ENCODE results near the gene TYW1.
A peak's percentile ranks its signal among the peaks of the same experiment; 100 is the strongest.
"Not testable (repeated sequence)": the region's sequence is repeated elsewhere in the genome, so short reads cannot be mapped to it uniquely, and the experiment has no call there.

Gene TYW1

GRCh38 chr7:67230029-67230428 is 233.4 kb downstream of the TYW1 start:
- not testable (repeated sequence) for H3K4me3 Mint-ChIP-seq; H3K9me3 Mint-ChIP-seq; H3K27ac Mint-ChIP-seq; H3K27me3 Mint-ChIP-seq (ENCODE audit: low read depth)
- Mint-ChIP-seq H3K4me1 (peaks cover 17% of the 10 kb centered on the region), H3K36me3 (ENCODE audit: low read depth) (peaks cover 50% of the 10 kb centered on the region)

- not testable (repeated sequence) for H3K27me3 Mint-ChIP-seq (ENCODE audit: low read depth); H3K9me3 Mint-ChIP-seq; H3K27ac Mint-ChIP-seq; H3K4me3 Mint-ChIP-seq
- H3K36me3 Mint-ChIP-seq (ENCODE audit: low read depth) = peaks cover 42% of the 10 kb centered on the region
- peaks cover 18% of the 10 kb centered on the region for H3K4me1 Mint-ChIP-seq
Measured at GRCh38 chr7:67233506-67233905, 236.9 kb downstream of the TYW1 start.

GRCh38 chr7:67236216-67236615 is 239.6 kb downstream of the TYW1 start:
- H3K27me3 Mint-ChIP-seq (ENCODE audit: low read depth); H3K4me3 Mint-ChIP-seq; H3K9me3 Mint-ChIP-seq: not testable (repeated sequence)
- peaks cover 13% of the 10 kb centered on the region for H3K4me1 Mint-ChIP-seq
- peaks cover 27% of the 10 kb centered on the region for H3K36me3 Mint-ChIP-seq (ENCODE audit: low read depth)
- H3K27ac Mint-ChIP-seq = peak overlapping the region; percentile 12 to 46 (median 25)

- not testable (repeated sequence) for H3K9me3 Mint-ChIP-seq; H3K4me1 Mint-ChIP-seq; H3K27ac Mint-ChIP-seq; H3K4me3 Mint-ChIP-seq; H3K27me3 Mint-ChIP-seq (ENCODE audit: low read depth)
- peaks cover 27% of the 10 kb centered on the region for H3K36me3 Mint-ChIP-seq (ENCODE audit: low read depth)
Measured at GRCh38 chr7:67242871-67243270, 246.2 kb downstream of the TYW1 start.

- not testable (repeated sequence) for H3K27me3 Mint-ChIP-seq (ENCODE audit: low read depth); H3K4me1 Mint-ChIP-seq
Measured at GRCh38 chr7:67248364-67248763, 251.7 kb downstream of the TYW1 start.

GRCh38 chr7:67251986-67252558 is 255.4 kb downstream of the TYW1 start:
- H3K4me1 Mint-ChIP-seq = no peaks in the 10 kb centered on the region
- H3K27ac Mint-ChIP-seq = peak overlapping the region; percentile 61 to 86 (median 82)
- TF ChIP-seq CTCF (IDR thresholded peaks at IDR 0.05; ENCODE audit: unreplicated experiment in 3 of 3) = no peak
- no peak overlapping the region for H3K4me3 Mint-ChIP-seq
- no peaks in the 10 kb centered on the region for H3K27me3 Mint-ChIP-seq (ENCODE audit: low read depth)
- H3K9me3 Mint-ChIP-seq = peaks cover 14% of the 10 kb centered on the region
- peaks cover 36% of the 10 kb centered on the region for H3K36me3 Mint-ChIP-seq (ENCODE audit: low read depth)

More at GRCh38 chr7:67248364-67248763, 251.7 kb downstream of the TYW1 start:
- H3K36me3 Mint-ChIP-seq (ENCODE audit: low read depth) = peaks cover 48% of the 10 kb centered on the region
- not testable (repeated sequence) for H3K4me3 Mint-ChIP-seq, H3K27ac Mint-ChIP-seq
- H3K9me3 Mint-ChIP-seq = peaks cover 13% of the 10 kb centered on the region

- not testable (repeated sequence) for H3K27me3 Mint-ChIP-seq (ENCODE audit: low read depth); H3K4me1 Mint-ChIP-seq; H3K4me3 Mint-ChIP-seq; H3K27ac Mint-ChIP-seq
- Mint-ChIP-seq H3K36me3 (ENCODE audit: low read depth) (peaks cover 37% of the 10 kb centered on the region), H3K9me3 (peaks cover 12% of the 10 kb centered on the region)
Measured at GRCh38 chr7:67255076-67255475, 258.4 kb downstream of the TYW1 start.

GRCh38 chr7:67257779-67258178 is 261.1 kb downstream of the TYW1 start:
- Mint-ChIP-seq H3K9me3 (peaks cover 10% of the 10 kb centered on the region), H3K36me3 (ENCODE audit: low read depth) (peaks cover 39% of the 10 kb centered on the region), H3K27ac (peak overlapping the region; percentile 4 to 51 (median 7))
- not testable (repeated sequence) for H3K4me3 Mint-ChIP-seq; H3K4me1 Mint-ChIP-seq; H3K27me3 Mint-ChIP-seq (ENCODE audit: low read depth)

GRCh38 chr7:67259363-67259762 is 262.7 kb downstream of the TYW1 start:
- not testable (repeated sequence) for H3K4me3 Mint-ChIP-seq; H3K27me3 Mint-ChIP-seq (ENCODE audit: low read depth); H3K9me3 Mint-ChIP-seq; H3K4me1 Mint-ChIP-seq; H3K27ac Mint-ChIP-seq
- H3K36me3 Mint-ChIP-seq (ENCODE audit: low read depth) = peaks cover 42% of the 10 kb centered on the region

- not testable (repeated sequence) for H3K27me3 Mint-ChIP-seq (ENCODE audit: low read depth); H3K4me3 Mint-ChIP-seq; H3K4me1 Mint-ChIP-seq; H3K9me3 Mint-ChIP-seq; H3K27ac Mint-ChIP-seq
- peaks cover 41% of the 10 kb centered on the region for H3K36me3 Mint-ChIP-seq (ENCODE audit: low read depth)
Measured at GRCh38 chr7:67260166-67260586, 263.5 kb downstream of the TYW1 start.

GRCh38 chr7:67264000-67264399 is 267.4 kb downstream of the TYW1 start:
- H3K4me1 Mint-ChIP-seq; H3K9me3 Mint-ChIP-seq; H3K27me3 Mint-ChIP-seq (ENCODE audit: low read depth); H3K27ac Mint-ChIP-seq; H3K4me3 Mint-ChIP-seq: not testable (repeated sequence)
- H3K36me3 Mint-ChIP-seq (ENCODE audit: low read depth) = peaks cover 26% of the 10 kb centered on the region

- peaks cover 19% of the 10 kb centered on the region for H3K36me3 Mint-ChIP-seq (ENCODE audit: low read depth)
- H3K4me3 Mint-ChIP-seq; H3K27ac Mint-ChIP-seq; H3K27me3 Mint-ChIP-seq (ENCODE audit: low read depth); H3K9me3 Mint-ChIP-seq; H3K4me1 Mint-ChIP-seq: not testable (repeated sequence)
Measured at GRCh38 chr7:67266070-67266469, 269.4 kb downstream of the TYW1 start.
